Measurements from ENCODE around the gene OLFML2B. TPM values are rescaled to one million over a fixed set of nuclear protein-coding genes. Genes with fewer than 3 reads are reported as not detected.
A peak's percentile ranks its signal among the peaks of the same experiment; 100 is the strongest.

OLFML2B gene
- total and polyA plus RNA-seq, 2 of the 4 experiments (the other 2 are of a cell fraction): 0.36 to 0.74 TPM

DNA sequence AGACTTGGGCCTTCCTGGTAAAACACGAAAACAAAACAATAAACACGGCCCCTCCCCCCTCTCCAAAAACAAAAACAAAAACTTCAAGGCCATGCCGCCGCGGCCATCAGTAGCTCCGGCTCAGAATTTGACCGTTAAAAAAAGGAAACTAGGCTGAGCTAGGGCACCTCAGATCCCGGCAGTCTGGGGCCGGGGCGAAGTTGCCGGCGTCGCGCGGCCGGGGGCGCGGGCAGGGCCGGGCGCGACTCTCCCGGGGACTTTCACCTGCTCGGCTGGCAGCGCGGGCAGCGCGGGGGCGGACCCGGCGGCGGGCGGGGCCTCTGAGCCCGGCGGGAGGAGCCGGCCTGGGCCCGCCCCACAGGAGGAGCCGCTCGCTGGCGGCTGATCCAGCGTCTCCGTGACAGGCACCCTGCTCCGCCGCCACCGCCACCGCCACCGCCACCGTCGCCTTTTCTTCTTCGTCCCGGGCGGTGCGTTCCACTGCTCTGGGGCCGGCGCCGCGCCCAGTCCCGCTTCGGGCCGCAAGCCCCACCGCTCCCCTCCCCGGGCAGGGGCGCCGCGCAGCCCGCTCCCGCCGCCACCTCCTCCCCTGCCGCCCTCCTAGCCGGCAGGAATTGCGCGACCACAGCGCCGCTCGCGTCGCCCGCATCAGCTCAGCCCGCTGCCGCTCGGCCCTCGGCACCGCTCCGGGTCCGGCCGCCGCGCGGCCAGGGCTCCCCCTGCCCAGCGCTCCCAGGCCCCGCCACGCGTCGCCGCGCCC is 45.8 kb upstream of the OLFML2B start, which contains the start of gene NOS1AP:
TSS of gene NOS1AP (plus strand) at position 358 of the 760 bp plus-strand sequence. CDS start 487 bp downstream, outside the sequence.
- no peak within 1 kb of the TSS for H2AK5ac ChIP-seq (ENCODE audit: low read depth, low read length)

More for the DNA sequence above, 45.8 kb upstream of the OLFML2B start, which contains the start of gene NOS1AP:
- no peak within 1 kb of the TSS for H2AK9ac ChIP-seq (replicated peaks; ENCODE audit: low read depth, low read length, poor library complexity)
- in situ Hi-C loops (cut with MboI; ENCODE audit: low sequenced_read_pairs) (no loop called here), dilution Hi-C loops (cut with HindIII; ENCODE audit: low sequenced_read_pairs, unreplicated experiment) (no loop called here), intact Hi-C loops (cut with micrococcal nuclease) (no loop called here)
- H4K20me1 ChIP-seq (ENCODE audit: insufficient read depth, low read length): no peaks in the 10 kb centered on the region
- no peaks in the 10 kb centered on the region for H3K9me1 ChIP-seq (ENCODE audit: insufficient read depth, low read length)
- no peaks in the 10 kb centered on the region for H3K79me1 ChIP-seq (ENCODE audit: low read depth in 1 of 2, low read length in 2 of 2)
- POLR2A ChIA-PET (ENCODE audit: unreplicated experiment): no interaction called here
- H3K4ac ChIP-seq (ENCODE audit: low read depth, low read length): no peak within 1 kb of the TSS
- no peak within 1 kb of the TSS for H3K18ac ChIP-seq (ENCODE audit: low read depth, low read length)
- CTCF ChIA-PET: interaction anchor here (1.6 kb wide), 1 partner anchor 13 kb away, joined by 6 read pairs; no protein-coding TSS in a partner anchor
- peak; percentile 99 for ATAC-seq (ENCODE audit: low read depth)
- TF ChIP-seq MAZ (IDR thresholded peaks at IDR 0.05; ENCODE audit: borderline replicate concordance, low read depth, low read length) (peak; percentile 28; the same call in 1 of the 2 replicates), MAFK (IDR thresholded peaks at IDR 0.05; ENCODE audit: low read depth, low read length) (no peak), ELK1 (IDR thresholded peaks at IDR 0.05; ENCODE audit: borderline replicate concordance, low read depth, low read length) (no peak), FOS (IDR thresholded peaks at IDR 0.05; ENCODE audit: low read depth, low read length) (no peak), RAD21 (IDR thresholded peaks at IDR 0.05; ENCODE audit: low read length) (no peak)
- no peak within 1 kb of the TSS for H4K91ac ChIP-seq (ENCODE audit: insufficient read depth, low read depth, low read length)
- peak within 1 kb of the TSS; percentile 78 for H3K4me3 ChIP-seq (ENCODE audit: insufficient read depth, low read depth, low read length)
- H2BK20ac ChIP-seq (ENCODE audit: low read depth, low read length): no peak within 1 kb of the TSS
- no peak within 1 kb of the TSS for H2BK5ac ChIP-seq (ENCODE audit: low read depth, low read length, poor library complexity, severe bottlenecking)
- peaks cover 1% of the 10 kb centered on the region for H3K9me3 ChIP-seq (ENCODE audit: control insufficient read depth, insufficient read depth, low read length)
- H2BK15ac ChIP-seq (ENCODE audit: low read depth, low read length): no peak within 1 kb of the TSS
- BruUV-seq (replicated peaks): no TSS peak
- H3K14ac ChIP-seq (replicated peaks; ENCODE audit: low read depth, low read length): no peak within 1 kb of the TSS
- no peak within 1 kb of the TSS for H3K56ac ChIP-seq (ENCODE audit: extremely low read depth, insufficient read depth, low read length)
- H3K9ac ChIP-seq (ENCODE audit: low read depth, low read length): peak within 1 kb of the TSS; percentile 29; the same call in 1 of the 2 replicates
- H4K5ac ChIP-seq (ENCODE audit: low read depth, low read length): no peak within 1 kb of the TSS
- H3K23ac ChIP-seq (ENCODE audit: low read depth, low read length): no peak within 1 kb of the TSS
- H3K27me3 ChIP-seq (ENCODE audit: control insufficient read depth, insufficient read depth, low read length): peaks cover 53% of the 10 kb centered on the region
- H2AFZ ChIP-seq (replicated peaks; ENCODE audit: low read length, poor library complexity): peak within 1 kb of the TSS; percentile 84
- peak within 1 kb of the TSS; percentile 80 for H3K4me2 ChIP-seq (ENCODE audit: low read depth, low read length)
- 1% methylated on average over 37 of the region's 95 CpGs; no CpG with 5 or more reads in 1 of the 2 experiments for WGBS, 2 experiments (ENCODE audit: extremely low coverage in 2 of 2, insufficient read length in 1 of 2)
- H4K8ac ChIP-seq (ENCODE audit: low read depth in 2 of 2, low read length in 2 of 2): no peak within 1 kb of the TSS
- H3K4me1 ChIP-seq (ENCODE audit: control insufficient read depth, insufficient read depth, low read length): no peaks in the 10 kb centered on the region; the same call in 1 of the 2 replicates
- no peak for DNase-seq
- H2BK120ac ChIP-seq (ENCODE audit: low read depth, low read length): no peak within 1 kb of the TSS
- H3K36me3 ChIP-seq (ENCODE audit: control insufficient read depth, insufficient read depth, low read length): no peaks in the 10 kb centered on the region
- H3K27ac ChIP-seq (ENCODE audit: insufficient read depth, low read length): no peak within 1 kb of the TSS; the same call in 1 of the 2 replicates

Measured in IMR-90 (cell line).